ENCODE data around the gene ARHGAP6. TPM values are rescaled to one million over a fixed set of nuclear protein-coding genes. Genes with fewer than 3 reads are reported as not detected.
A peak's percentile ranks its signal among the peaks of the same experiment; 100 is the strongest.

Gene ARHGAP6
- total and polyA plus RNA-seq, 7 donors: 1.8 to 20.6 (median 6.4) TPM

- intact Hi-C loops (cut with DNase I): no loop called here
- WGBS, 3 donors: 84 to 95% (median 92%) methylated on average over 2 of the region's 2 CpGs
- H3K4me1 ChIP-seq: no peaks in the 10 kb centered on the region
Observed at GRCh38 chrX:11399489-11400094, 266.1 kb downstream of the ARHGAP6 start.

GRCh38 chrX:11398785-11399184 is 266.9 kb downstream of the ARHGAP6 start:
- Histone ChIP-seq H3K27ac (no peak overlapping the region), H3K4me1 (no peaks in the 10 kb centered on the region), H3K4me3 (no peak overlapping the region), H3K36me3 (ENCODE audit: insufficient read depth in 1 of 2, low read depth in 1 of 2) (no peaks in the 10 kb centered on the region), H3K9me3 (no peaks in the 10 kb centered on the region), H3K27me3 (ENCODE audit: insufficient read depth in 3 of 3, low read length in 2 of 3) (no peaks in the 10 kb centered on the region)
- ATAC-seq (peak in 1 of 4 donors; percentile 57), DNase-seq (no peak)
- no peak for TF ChIP-seq CTCF (IDR thresholded peaks at IDR 0.05)
- intact Hi-C loops (cut with DNase I): no loop called here
- 16 to 37% (median 21%) methylated on average over 1 of the region's 1 CpG for WGBS, 3 donors

More at GRCh38 chrX:11399489-11400094, 266.1 kb downstream of the ARHGAP6 start:
- H3K4me3 ChIP-seq: no peak overlapping the region
- H3K36me3 ChIP-seq (ENCODE audit: insufficient read depth in 1 of 2, low read depth in 1 of 2): no peaks in the 10 kb centered on the region
- H3K27me3 ChIP-seq (ENCODE audit: insufficient read depth in 3 of 3, low read length in 2 of 3): no peaks in the 10 kb centered on the region
- H3K27ac ChIP-seq: no peak overlapping the region
- no peaks in the 10 kb centered on the region for H3K9me3 ChIP-seq
- ATAC-seq (no peak), DNase-seq (no peak)
- TF ChIP-seq CTCF (IDR thresholded peaks at IDR 0.05): no peak

GRCh38 chrX:11398139-11398538 is 267.6 kb downstream of the ARHGAP6 start:
- Histone ChIP-seq H3K4me3 (no peak overlapping the region), H3K27ac (no peak overlapping the region), H3K4me1 (no peaks in the 10 kb centered on the region), H3K27me3 (ENCODE audit: insufficient read depth in 3 of 3, low read length in 2 of 3) (no peaks in the 10 kb centered on the region), H3K9me3 (no peaks in the 10 kb centered on the region), H3K36me3 (ENCODE audit: insufficient read depth in 1 of 2, low read depth in 1 of 2) (no peaks in the 10 kb centered on the region)
- TF ChIP-seq CTCF (IDR thresholded peaks at IDR 0.05): no peak
- 64 to 93% (median 81%) methylated on average over 2 to 3 of the region's 3 CpGs for WGBS, 3 donors
- intact Hi-C loops (cut with DNase I): no loop called here
- no peak for DNase-seq
- no peak for ATAC-seq

- no peaks in the 10 kb centered on the region for H3K36me3 ChIP-seq (ENCODE audit: insufficient read depth in 1 of 2, low read depth in 1 of 2)
- no peaks in the 10 kb centered on the region for H3K9me3 ChIP-seq
- no peaks in the 10 kb centered on the region for H3K27me3 ChIP-seq (ENCODE audit: insufficient read depth in 3 of 3, low read length in 2 of 3)
- H3K4me1 ChIP-seq: no peaks in the 10 kb centered on the region
- TF ChIP-seq CTCF (IDR thresholded peaks at IDR 0.05): no peak
- DNase-seq (no peak), ATAC-seq (no peak)
- H3K4me3 ChIP-seq: no peak overlapping the region
- intact Hi-C loops (cut with DNase I): no loop called here
- no peak overlapping the region for H3K27ac ChIP-seq
- WGBS, 3 donors: 59 to 87% (median 72%) methylated on average over 2 of the region's 2 CpGs
Observed at GRCh38 chrX:11397680-11398079, 268.0 kb downstream of the ARHGAP6 start.

GRCh38 chrX:11395859-11396258 is 269.9 kb downstream of the ARHGAP6 start:
- TF ChIP-seq CTCF (IDR thresholded peaks at IDR 0.05): no peak
- intact Hi-C loops (cut with DNase I): no loop called here
- no peaks in the 10 kb centered on the region for H3K4me1 ChIP-seq
- H3K27me3 ChIP-seq (ENCODE audit: insufficient read depth in 3 of 3, low read length in 2 of 3): no peaks in the 10 kb centered on the region
- WGBS, 3 donors: 29 to 64% (median 34%) methylated on average over 1 of the region's 1 CpG
- H3K4me3 ChIP-seq: no peak overlapping the region
- H3K27ac ChIP-seq: no peak overlapping the region
- DNase-seq (no peak), ATAC-seq (no peak)
- no peaks in the 10 kb centered on the region for H3K36me3 ChIP-seq (ENCODE audit: insufficient read depth in 1 of 2, low read depth in 1 of 2)
- no peaks in the 10 kb centered on the region for H3K9me3 ChIP-seq
